ENCODE results near the gene MSANTD1.

The MSANTD1 gene

DNA sequence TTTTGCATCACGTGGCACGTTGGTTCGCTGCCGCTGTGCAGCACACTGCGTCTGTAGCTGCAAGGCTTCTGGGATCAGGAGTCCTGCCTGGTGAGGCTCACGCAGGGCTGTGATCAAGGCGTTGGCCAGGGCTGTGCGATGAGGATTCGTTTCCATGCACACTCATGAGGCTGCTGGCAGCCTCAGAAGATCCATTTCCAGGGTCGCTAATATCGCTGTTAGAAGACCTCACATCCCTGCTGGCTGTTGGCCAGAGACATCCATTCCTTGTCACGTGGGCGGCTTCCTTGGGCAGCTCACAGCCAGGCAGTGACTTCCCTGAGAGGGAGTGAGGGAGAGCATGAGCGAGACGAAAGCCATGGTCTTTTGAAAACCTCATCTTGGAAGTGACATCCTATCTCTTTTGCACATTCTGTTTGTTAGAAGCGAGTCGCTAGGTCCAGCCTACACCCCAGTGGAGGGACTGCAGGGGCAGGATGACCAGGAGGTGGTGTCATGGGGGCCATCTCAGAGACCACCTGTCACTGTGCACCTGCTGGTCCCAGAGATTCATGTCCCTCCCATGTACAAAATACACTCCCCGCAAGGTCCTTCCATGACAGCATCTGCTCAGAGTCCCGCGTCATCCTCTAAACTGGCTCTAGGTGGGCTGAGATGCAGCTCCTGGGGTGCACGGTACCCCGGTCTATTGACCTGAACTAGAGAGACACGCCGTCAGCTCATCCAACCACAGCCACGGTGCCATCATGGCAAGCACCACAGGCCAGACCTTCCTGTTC is 56.1 kb downstream of the MSANTD1 start:
- no peak for DNase-seq

DNA sequence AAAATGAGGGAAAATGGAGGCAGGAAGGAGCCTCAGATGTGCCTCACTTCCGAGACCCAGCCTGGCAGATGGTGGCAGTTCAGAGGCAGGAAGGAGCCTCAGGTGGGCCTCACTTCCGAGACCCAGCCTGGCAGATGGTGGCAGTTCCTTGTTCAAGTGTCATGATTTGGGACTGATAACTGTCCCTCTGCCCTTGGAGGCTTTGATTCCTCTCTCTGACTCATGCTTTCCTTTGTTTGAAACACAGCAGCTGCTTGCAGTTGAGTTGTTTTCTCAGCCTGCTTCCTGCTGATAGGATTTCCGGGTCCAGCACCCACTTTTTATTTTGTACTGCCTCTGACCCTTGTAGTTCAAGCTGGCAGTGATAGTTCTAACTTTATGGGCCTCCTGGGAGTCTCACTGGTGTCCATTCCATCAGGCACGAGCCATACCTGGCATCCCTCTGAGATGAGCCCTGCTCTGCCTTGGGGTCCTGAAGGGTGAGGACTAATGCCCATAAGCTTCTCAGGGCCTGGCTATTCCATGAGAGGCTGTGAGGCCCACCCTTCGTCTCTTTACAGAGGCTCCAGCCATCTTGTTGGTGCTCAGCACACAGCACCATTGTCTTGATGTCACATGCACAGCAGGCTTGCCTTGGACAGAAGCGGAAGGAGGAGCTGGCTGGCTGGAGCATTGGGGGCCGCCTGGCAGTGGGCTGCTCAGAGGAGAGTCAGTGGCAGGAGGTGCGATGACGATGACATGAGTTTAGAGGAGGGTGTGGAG is 56.8 kb downstream of the MSANTD1 start:
- peak in 1 of 2 donors; percentile 98 for DNase-seq

All from bone marrow (tissue), 2 donors.